ENCODE results near the gene GPR37L1. TPM values are rescaled to one million over a fixed set of nuclear protein-coding genes. Genes with fewer than 3 reads are reported as not detected.
A peak's percentile ranks its signal among the peaks of the same experiment; 100 is the strongest.

The GPR37L1 gene, protein sequence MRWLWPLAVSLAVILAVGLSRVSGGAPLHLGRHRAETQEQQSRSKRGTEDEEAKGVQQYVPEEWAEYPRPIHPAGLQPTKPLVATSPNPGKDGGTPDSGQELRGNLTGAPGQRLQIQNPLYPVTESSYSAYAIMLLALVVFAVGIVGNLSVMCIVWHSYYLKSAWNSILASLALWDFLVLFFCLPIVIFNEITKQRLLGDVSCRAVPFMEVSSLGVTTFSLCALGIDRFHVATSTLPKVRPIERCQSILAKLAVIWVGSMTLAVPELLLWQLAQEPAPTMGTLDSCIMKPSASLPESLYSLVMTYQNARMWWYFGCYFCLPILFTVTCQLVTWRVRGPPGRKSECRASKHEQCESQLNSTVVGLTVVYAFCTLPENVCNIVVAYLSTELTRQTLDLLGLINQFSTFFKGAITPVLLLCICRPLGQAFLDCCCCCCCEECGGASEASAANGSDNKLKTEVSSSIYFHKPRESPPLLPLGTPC
- total RNA-seq (under 1 TPM in 1 of 2 donors, not detected in 1; under 0.01 TPM), polyA plus RNA-seq (under 1 TPM; 0.02 to 0.04 TPM)

DNA sequence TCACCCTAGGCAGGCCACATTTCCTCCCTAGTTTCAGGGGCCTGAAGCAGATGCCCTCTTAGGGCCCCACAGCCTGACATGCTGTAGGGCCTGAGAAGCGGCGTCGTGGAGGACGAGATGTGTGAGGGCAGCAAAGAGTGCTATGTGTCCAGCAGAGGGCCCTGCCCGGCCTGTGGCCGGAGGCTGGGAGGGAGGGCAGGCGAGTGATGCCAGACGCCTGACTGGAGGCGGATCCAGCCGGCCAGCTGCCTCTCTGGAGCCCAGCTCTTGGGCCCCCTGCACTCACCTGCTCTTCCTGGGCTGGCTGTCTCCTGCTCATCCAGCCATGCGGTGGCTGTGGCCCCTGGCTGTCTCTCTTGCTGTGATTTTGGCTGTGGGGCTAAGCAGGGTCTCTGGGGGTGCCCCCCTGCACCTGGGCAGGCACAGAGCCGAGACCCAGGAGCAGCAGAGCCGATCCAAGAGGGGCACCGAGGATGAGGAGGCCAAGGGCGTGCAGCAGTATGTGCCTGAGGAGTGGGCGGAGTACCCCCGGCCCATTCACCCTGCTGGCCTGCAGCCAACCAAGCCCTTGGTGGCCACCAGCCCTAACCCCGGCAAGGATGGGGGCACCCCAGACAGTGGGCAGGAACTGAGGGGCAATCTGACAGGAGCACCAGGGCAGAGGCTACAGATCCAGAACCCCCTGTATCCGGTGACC lies at the start of gene GPR37L1:
TSS of gene GPR37L1 (plus strand) at position 279 of the 697 bp plus-strand sequence. CDS start at position 326, 47 bp downstream.
- no peaks in the 10 kb centered on the region for H3K36me3 ChIP-seq (ENCODE audit: control insufficient read depth in 4 of 4, insufficient read depth in 3 of 4, low read depth in 1 of 4, low read length in 3 of 4)
- peaks cover 0 to 7% (median 3%) of the 10 kb centered on the region in 4 donors for H3K4me1 ChIP-seq (ENCODE audit: control insufficient read depth in 4 of 4, insufficient read depth in 4 of 4, low read length in 3 of 4)
- H3K27me3 ChIP-seq (ENCODE audit: control insufficient read depth in 4 of 4, insufficient read depth in 4 of 4, low read length in 3 of 4), result peaks cover 0 to 2% (median 0%) of the 10 kb centered on the region in 4 donors
- no peak for DNase-seq (ENCODE audit: low spot score)
- no peak for TF ChIP-seq TAF1 (conservative IDR thresholded peaks at IDR 0.05)
- no peak for TF ChIP-seq SP1 (IDR thresholded peaks at IDR 0.05)
- TF ChIP-seq, protein P1, sequence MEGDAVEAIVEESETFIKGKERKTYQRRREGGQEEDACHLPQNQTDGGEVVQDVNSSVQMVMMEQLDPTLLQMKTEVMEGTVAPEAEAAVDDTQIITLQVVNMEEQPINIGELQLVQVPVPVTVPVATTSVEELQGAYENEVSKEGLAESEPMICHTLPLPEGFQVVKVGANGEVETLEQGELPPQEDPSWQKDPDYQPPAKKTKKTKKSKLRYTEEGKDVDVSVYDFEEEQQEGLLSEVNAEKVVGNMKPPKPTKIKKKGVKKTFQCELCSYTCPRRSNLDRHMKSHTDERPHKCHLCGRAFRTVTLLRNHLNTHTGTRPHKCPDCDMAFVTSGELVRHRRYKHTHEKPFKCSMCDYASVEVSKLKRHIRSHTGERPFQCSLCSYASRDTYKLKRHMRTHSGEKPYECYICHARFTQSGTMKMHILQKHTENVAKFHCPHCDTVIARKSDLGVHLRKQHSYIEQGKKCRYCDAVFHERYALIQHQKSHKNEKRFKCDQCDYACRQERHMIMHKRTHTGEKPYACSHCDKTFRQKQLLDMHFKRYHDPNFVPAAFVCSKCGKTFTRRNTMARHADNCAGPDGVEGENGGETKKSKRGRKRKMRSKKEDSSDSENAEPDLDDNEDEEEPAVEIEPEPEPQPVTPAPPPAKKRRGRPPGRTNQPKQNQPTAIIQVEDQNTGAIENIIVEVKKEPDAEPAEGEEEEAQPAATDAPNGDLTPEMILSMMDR (IDR thresholded peaks at IDR 0.05; ENCODE audit: low read depth, low read length, missing input control), result peak; percentile 54
- TF ChIP-seq, protein P2, sequence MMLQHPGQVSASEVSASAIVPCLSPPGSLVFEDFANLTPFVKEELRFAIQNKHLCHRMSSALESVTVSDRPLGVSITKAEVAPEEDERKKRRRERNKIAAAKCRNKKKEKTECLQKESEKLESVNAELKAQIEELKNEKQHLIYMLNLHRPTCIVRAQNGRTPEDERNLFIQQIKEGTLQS (IDR thresholded peaks at IDR 0.05), result no peak
- no peak for TF ChIP-seq EGR1 (IDR thresholded peaks at IDR 0.05; ENCODE audit: low read depth in 2 of 2)
- TF ChIP-seq HNF4A (conservative IDR thresholded peaks at IDR 0.05), result no peak
- TF ChIP-seq RAD21 (IDR thresholded peaks at IDR 0.05), result peak; percentile 71 to 81
- H3K9ac ChIP-seq (ENCODE audit: low read depth in 1 of 2, low read length in 2 of 2), result no peak within 1 kb of the TSS
- no peaks in the 10 kb centered on the region for H3K9me3 ChIP-seq (ENCODE audit: control insufficient read depth in 4 of 4, low read length in 3 of 4)
- no peak within 1 kb of the TSS for H3K27ac ChIP-seq (ENCODE audit: low read depth in 1 of 2, low read length in 2 of 2)
- no peak within 1 kb of the TSS for H3K4me3 ChIP-seq (ENCODE audit: low read depth in 1 of 3, low read length in 3 of 3)
- WGBS, result 52% methylated on average over 19 of the region's 19 CpGs

DNA sequence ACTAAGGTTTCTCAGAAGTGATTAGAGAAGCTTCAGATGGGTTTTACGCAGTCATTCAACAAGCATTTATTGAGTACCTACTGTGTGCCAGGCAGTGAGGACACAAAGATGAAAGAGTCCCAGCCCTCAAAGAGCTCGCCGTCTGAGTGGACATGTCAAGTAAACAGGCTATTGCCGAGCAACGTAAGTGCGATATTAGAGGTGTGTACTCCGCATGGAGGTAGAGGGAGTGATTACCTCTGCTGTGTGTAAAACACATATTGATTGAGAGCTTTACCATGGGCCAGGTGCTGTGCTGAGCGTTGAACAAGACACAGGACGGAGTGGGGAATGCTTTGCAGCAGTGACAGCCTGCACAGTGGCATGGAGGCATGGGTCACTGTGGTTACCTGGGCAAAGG lies 49.5 kb upstream of the GPR37L1 start:
- Histone ChIP-seq H3K9ac (ENCODE audit: low read depth in 1 of 2, low read length in 2 of 2) (no peak overlapping the region), H3K4me3 (ENCODE audit: low read depth in 1 of 3, low read length in 3 of 3) (no peak overlapping the region), H3K36me3 (ENCODE audit: control insufficient read depth in 4 of 4, insufficient read depth in 3 of 4, low read depth in 1 of 4, low read length in 3 of 4) (no peaks in the 10 kb centered on the region), H3K4me1 (ENCODE audit: control insufficient read depth in 4 of 4, insufficient read depth in 4 of 4, low read length in 3 of 4) (peaks cover 0 to 3% (median 0%) of the 10 kb centered on the region in 4 donors), H3K27me3 (ENCODE audit: control insufficient read depth in 4 of 4, insufficient read depth in 4 of 4, low read length in 3 of 4) (no peaks in the 10 kb centered on the region), H3K9me3 (ENCODE audit: control insufficient read depth in 4 of 4, low read length in 3 of 4) (no peaks in the 10 kb centered on the region), H3K27ac (ENCODE audit: low read depth in 1 of 2, low read length in 2 of 2) (no peak overlapping the region)
- no peak for TF ChIP-seq YY1 (IDR thresholded peaks at IDR 0.05)
- TF ChIP-seq, protein P2 (IDR thresholded peaks at IDR 0.05), result no peak
- 95% methylated on average over 9 of the region's 9 CpGs for WGBS
- DNase-seq (ENCODE audit: low spot score), result no peak

DNA sequence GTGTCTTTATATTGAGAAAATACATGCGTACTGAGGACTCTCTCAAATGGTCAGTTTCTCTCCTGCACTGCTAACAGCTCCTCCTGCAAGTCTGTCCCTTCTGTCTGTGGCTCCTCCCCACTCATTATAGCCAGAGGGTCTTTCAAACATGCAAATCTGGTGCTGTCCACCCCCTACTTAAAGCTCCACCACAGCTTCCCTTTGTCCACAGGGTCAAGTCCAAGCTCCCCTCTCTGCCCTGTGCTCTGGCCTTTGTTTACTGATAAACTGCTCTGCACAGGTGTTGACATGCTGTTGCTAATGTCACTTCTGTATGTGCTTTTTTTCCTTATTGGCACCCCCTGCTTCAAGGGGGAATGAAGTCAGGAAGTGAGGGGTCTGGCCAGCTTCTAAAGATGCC lies 47.7 kb upstream of the GPR37L1 start:
- peaks cover 0 to 3% (median 0%) of the 10 kb centered on the region in 4 donors for H3K4me1 ChIP-seq (ENCODE audit: control insufficient read depth in 4 of 4, insufficient read depth in 4 of 4, low read length in 3 of 4)
- no peak overlapping the region for H3K9ac ChIP-seq (ENCODE audit: low read depth in 1 of 2, low read length in 2 of 2)
- TF ChIP-seq, protein P3, sequence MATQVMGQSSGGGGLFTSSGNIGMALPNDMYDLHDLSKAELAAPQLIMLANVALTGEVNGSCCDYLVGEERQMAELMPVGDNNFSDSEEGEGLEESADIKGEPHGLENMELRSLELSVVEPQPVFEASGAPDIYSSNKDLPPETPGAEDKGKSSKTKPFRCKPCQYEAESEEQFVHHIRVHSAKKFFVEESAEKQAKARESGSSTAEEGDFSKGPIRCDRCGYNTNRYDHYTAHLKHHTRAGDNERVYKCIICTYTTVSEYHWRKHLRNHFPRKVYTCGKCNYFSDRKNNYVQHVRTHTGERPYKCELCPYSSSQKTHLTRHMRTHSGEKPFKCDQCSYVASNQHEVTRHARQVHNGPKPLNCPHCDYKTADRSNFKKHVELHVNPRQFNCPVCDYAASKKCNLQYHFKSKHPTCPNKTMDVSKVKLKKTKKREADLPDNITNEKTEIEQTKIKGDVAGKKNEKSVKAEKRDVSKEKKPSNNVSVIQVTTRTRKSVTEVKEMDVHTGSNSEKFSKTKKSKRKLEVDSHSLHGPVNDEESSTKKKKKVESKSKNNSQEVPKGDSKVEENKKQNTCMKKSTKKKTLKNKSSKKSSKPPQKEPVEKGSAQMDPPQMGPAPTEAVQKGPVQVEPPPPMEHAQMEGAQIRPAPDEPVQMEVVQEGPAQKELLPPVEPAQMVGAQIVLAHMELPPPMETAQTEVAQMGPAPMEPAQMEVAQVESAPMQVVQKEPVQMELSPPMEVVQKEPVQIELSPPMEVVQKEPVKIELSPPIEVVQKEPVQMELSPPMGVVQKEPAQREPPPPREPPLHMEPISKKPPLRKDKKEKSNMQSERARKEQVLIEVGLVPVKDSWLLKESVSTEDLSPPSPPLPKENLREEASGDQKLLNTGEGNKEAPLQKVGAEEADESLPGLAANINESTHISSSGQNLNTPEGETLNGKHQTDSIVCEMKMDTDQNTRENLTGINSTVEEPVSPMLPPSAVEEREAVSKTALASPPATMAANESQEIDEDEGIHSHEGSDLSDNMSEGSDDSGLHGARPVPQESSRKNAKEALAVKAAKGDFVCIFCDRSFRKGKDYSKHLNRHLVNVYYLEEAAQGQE (IDR thresholded peaks at IDR 0.05), result no peak
- TF ChIP-seq, protein P4, sequence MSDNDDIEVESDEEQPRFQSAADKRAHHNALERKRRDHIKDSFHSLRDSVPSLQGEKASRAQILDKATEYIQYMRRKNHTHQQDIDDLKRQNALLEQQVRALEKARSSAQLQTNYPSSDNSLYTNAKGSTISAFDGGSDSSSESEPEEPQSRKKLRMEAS (IDR thresholded peaks at IDR 0.05), result no peak
- no peak for TF ChIP-seq HNF4G (IDR thresholded peaks at IDR 0.05)
- no peak for TF ChIP-seq SP1 (IDR thresholded peaks at IDR 0.05)
- no peak for TF ChIP-seq JUND (IDR thresholded peaks at IDR 0.05)
- no peak for TF ChIP-seq RAD21 (IDR thresholded peaks at IDR 0.05)
- TF ChIP-seq, protein P5, sequence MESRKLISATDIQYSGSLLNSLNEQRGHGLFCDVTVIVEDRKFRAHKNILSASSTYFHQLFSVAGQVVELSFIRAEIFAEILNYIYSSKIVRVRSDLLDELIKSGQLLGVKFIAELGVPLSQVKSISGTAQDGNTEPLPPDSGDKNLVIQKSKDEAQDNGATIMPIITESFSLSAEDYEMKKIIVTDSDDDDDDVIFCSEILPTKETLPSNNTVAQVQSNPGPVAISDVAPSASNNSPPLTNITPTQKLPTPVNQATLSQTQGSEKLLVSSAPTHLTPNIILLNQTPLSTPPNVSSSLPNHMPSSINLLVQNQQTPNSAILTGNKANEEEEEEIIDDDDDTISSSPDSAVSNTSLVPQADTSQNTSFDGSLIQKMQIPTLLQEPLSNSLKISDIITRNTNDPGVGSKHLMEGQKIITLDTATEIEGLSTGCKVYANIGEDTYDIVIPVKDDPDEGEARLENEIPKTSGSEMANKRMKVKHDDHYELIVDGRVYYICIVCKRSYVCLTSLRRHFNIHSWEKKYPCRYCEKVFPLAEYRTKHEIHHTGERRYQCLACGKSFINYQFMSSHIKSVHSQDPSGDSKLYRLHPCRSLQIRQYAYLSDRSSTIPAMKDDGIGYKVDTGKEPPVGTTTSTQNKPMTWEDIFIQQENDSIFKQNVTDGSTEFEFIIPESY (IDR thresholded peaks at IDR 0.05), result no peak
- no peak for TF ChIP-seq FOXA1 (IDR thresholded peaks at IDR 0.05)
- no peak for TF ChIP-seq YY1 (IDR thresholded peaks at IDR 0.05)
- TF ChIP-seq GABPA (IDR thresholded peaks at IDR 0.05 in 1 of 2, conservative IDR thresholded peaks at IDR 0.05 in 1 of 2), result no peak
- TF ChIP-seq RXRA (IDR thresholded peaks at IDR 0.05), result no peak

More for the DNA sequence above, 47.7 kb upstream of the GPR37L1 start:
- Histone ChIP-seq H3K27me3 (ENCODE audit: control insufficient read depth in 4 of 4, insufficient read depth in 4 of 4, low read length in 3 of 4) (no peaks in the 10 kb centered on the region), H3K4me3 (ENCODE audit: low read depth in 1 of 3, low read length in 3 of 3) (no peak overlapping the region), H3K9me3 (ENCODE audit: control insufficient read depth in 4 of 4, low read length in 3 of 4) (no peaks in the 10 kb centered on the region), H3K27ac (ENCODE audit: low read depth in 1 of 2, low read length in 2 of 2) (no peak overlapping the region), H3K36me3 (ENCODE audit: control insufficient read depth in 4 of 4, insufficient read depth in 3 of 4, low read depth in 1 of 4, low read length in 3 of 4) (no peaks in the 10 kb centered on the region)
- 94% methylated on average over 1 of the region's 1 CpG for WGBS
- DNase-seq (ENCODE audit: low spot score), result peak; percentile 47
